Naive thymus-derived CD4-positive, alpha-beta T cell (primary cell): Measurements from ENCODE around the gene ANKS6. TPM values are rescaled to one million over a fixed set of nuclear protein-coding genes. Genes with fewer than 3 reads are reported as not detected.
A peak's percentile ranks its signal among the peaks of the same experiment; 100 is the strongest.

ENCODE experiments used
- ATAC-seq: fragments of 150-1000 bp; cut with Tn5 transposase; 2 replicates; pipeline ENCODE4 v1.10.0; 2021; ENCODE audit warnings: mild to moderate bottlenecking, moderate library complexity
- CTCF ChIA-PET: fragments of 350-600 bp; sonication (Branson Sonifier 250); formaldehyde crosslinking; loops from one replicate; lab custom pipeline; 2021; ENCODE audit warnings: antibody characterized with exemption; lab: Charles Lee
- POLR2A ChIA-PET: fragments of 350-600 bp; sonication (Branson Sonifier 250); formaldehyde crosslinking; loops from one replicate; lab custom pipeline; 2021; ENCODE audit warnings: antibody characterized with exemption, inconsistent platforms; lab: Charles Lee
- DNase-seq, 9 donors: peaks; one replicate each; pipeline versions ENCODE4 v3.0.0 to v3.0.0-alpha.2; 2020 to 2022; ENCODE audit warnings: mixed read lengths in 1 of 9
- H3K27ac ChIP-seq: one replicate; pipeline ENCODE4 v1.7.0; 2013; ENCODE audit warnings: mild to moderate bottlenecking, low read depth, low read length, moderate library complexity
- H3K27me3 ChIP-seq, 2 donors: one replicate each; pipeline ENCODE4 v1.7.0; 2013; ENCODE audit warnings: low read length in 2 of 2, mild to moderate bottlenecking in 2 of 2, moderate library complexity in 2 of 2; ENCODE audit not compliant: control insufficient read depth in 2 of 2, insufficient read depth in 2 of 2
- H3K36me3 ChIP-seq, 3 experiments: 1 replicate in 2 of 3; 2 replicates in 1 of 3; pipeline ENCODE4 v1.7.0; 2013; ENCODE audit warnings: low read length in 3 of 3, mild to moderate bottlenecking in 3 of 3, moderate library complexity in 1 of 3; ENCODE audit not compliant: insufficient read depth in 3 of 3, control insufficient read depth in 2 of 3
- H3K4me1 ChIP-seq, 2 donors: one replicate each; pipeline ENCODE4 v1.7.0; 2013; ENCODE audit warnings: low read length in 2 of 2, mild to moderate bottlenecking in 2 of 2, moderate library complexity in 1 of 2; ENCODE audit not compliant: control insufficient read depth in 2 of 2, insufficient read depth in 2 of 2
- H3K4me3 ChIP-seq: 2 replicates; pipeline ENCODE4 v1.7.0; 2013; ENCODE audit warnings: mild to moderate bottlenecking, low read length
- H3K9me3 ChIP-seq, 3 experiments: 1 replicate in 2 of 3; 2 replicates in 1 of 3; pipeline ENCODE4 v1.7.0; 2013; ENCODE audit warnings: low read length in 3 of 3; ENCODE audit not compliant: control insufficient read depth in 2 of 3
- H3K27ac Mint-ChIP-seq, 9 donors: one replicate each; pipeline ENCODE4 v1.8.0; 2020 to 2022; ENCODE audit warnings: mixed read lengths in 9 of 9, mild to moderate bottlenecking in 8 of 9, moderate library complexity in 5 of 9, inconsistent platforms in 2 of 9
- H3K27me3 Mint-ChIP-seq, 5 donors: one replicate each; pipeline ENCODE4 v1.8.0; 2021 to 2022; ENCODE audit warnings: mixed read lengths in 5 of 5, mild to moderate bottlenecking in 1 of 5
- H3K36me3 Mint-ChIP-seq, 5 donors: one replicate each; pipeline ENCODE4 v1.8.0; 2020 to 2022; ENCODE audit warnings: mixed read lengths in 5 of 5, mild to moderate bottlenecking in 3 of 5, inconsistent platforms in 1 of 5
- H3K4me1 Mint-ChIP-seq, 7 donors: one replicate each; pipeline ENCODE4 v1.8.0; 2020 to 2022; ENCODE audit warnings: mixed read lengths in 7 of 7, mild to moderate bottlenecking in 3 of 7, inconsistent platforms in 1 of 7
- H3K4me3 Mint-ChIP-seq, 10 donors: one replicate each; pipeline ENCODE4 v1.8.0; 2020 to 2022; ENCODE audit warnings: mild to moderate bottlenecking in 10 of 10, mixed read lengths in 10 of 10, moderate library complexity in 6 of 10, inconsistent platforms in 2 of 10
- H3K9me3 Mint-ChIP-seq, 11 donors: one replicate each; pipeline ENCODE4 v1.8.0; 2020 to 2022; ENCODE audit warnings: mixed read lengths in 11 of 11, mild to moderate bottlenecking in 4 of 11, inconsistent platforms in 1 of 11, moderate library complexity in 1 of 11
- intact Hi-C, 2 donors: fragments of 100-400 bp; cut with micrococcal nuclease; formaldehyde crosslinking; loops; one replicate each; pipeline ENCODE4 v1.15.1; 2023
- polyA plus RNA-seq, 2 donors: library from polyadenylated mRNA; unstranded; fragments of 300-500 nt; fragmentation: Illumina TruSeq; gene quantifications; one replicate each; pipeline ENCODE4 v1.2.3, GENCODE V29; 2021
- total RNA-seq, 6 experiments: library from RNA in 5 of 6; stranded (reverse) in 5 of 6; gene quantifications; 1 replicate in 5 of 6; 2 replicates in 1 of 6; pipeline ENCODE4 v1.2.3 and lab custom pipeline; 2021 to 2026

The ANKS6 gene
- total and polyA plus RNA-seq, 7 experiments from 2014 or later: 5.0 to 18.4 (median 12.2) TPM

GRCh38 chr9:98706651-98707165 is 89.6 kb downstream of the ANKS6 start:
- H3K27ac Mint-ChIP-seq: no peak overlapping the region

GRCh38 chr9:98702835-98703380 is 93.4 kb downstream of the ANKS6 start:
- H3K27ac Mint-ChIP-seq: no peak overlapping the region
- H3K4me3 Mint-ChIP-seq: no peak overlapping the region
- peaks cover 0 to 8% (median 5%) of the 10 kb centered on the region in 7 donors for H3K4me1 Mint-ChIP-seq
- no peak overlapping the region for H3K4me3 ChIP-seq
- intact Hi-C loops: no loop called here
- CTCF ChIA-PET: no interaction called here
- peaks cover 0 to 4% (median 0%) of the 10 kb centered on the region in 5 donors for H3K36me3 Mint-ChIP-seq
- POLR2A ChIA-PET: no interaction called here
- no peaks in the 10 kb centered on the region for H3K27me3 ChIP-seq
- H3K36me3 ChIP-seq: no peaks in the 10 kb centered on the region
- H3K27ac ChIP-seq: no peak overlapping the region
- H3K9me3 ChIP-seq: peaks cover 0 to 3% (median 0%) of the 10 kb centered on the region in 3 experiments
- H3K9me3 Mint-ChIP-seq: peaks cover 0 to 8% (median 0%) of the 10 kb centered on the region in 11 donors
- peaks cover 39 to 73% (median 49%) of the 10 kb centered on the region in 5 donors for H3K27me3 Mint-ChIP-seq
- DNase-seq (no peak), ATAC-seq (no peak)
- H3K4me1 ChIP-seq: no peaks in the 10 kb centered on the region

More at GRCh38 chr9:98706651-98707165, 89.6 kb downstream of the ANKS6 start:
- ChIA-PET CTCF (no interaction called here), POLR2A (no interaction called here)
- peaks cover 59 to 68% (median 62%) of the 10 kb centered on the region in 5 donors for H3K27me3 Mint-ChIP-seq
- Histone ChIP-seq H3K9me3 (no peaks in the 10 kb centered on the region), H3K36me3 (no peaks in the 10 kb centered on the region), H3K4me3 (no peak overlapping the region), H3K4me1 (no peaks in the 10 kb centered on the region), H3K27me3 (no peaks in the 10 kb centered on the region), H3K27ac (no peak overlapping the region)
- H3K36me3 Mint-ChIP-seq: no peaks in the 10 kb centered on the region
- peaks cover 0 to 15% (median 5%) of the 10 kb centered on the region in 7 donors for H3K4me1 Mint-ChIP-seq
- peak overlapping the region in 6 of 10 donors; percentile 2 to 56 (median 26) for H3K4me3 Mint-ChIP-seq
- intact Hi-C loops: no loop called here
- no peak for ATAC-seq
- peaks cover 0 to 8% (median 0%) of the 10 kb centered on the region in 11 donors for H3K9me3 Mint-ChIP-seq
- no peak for DNase-seq

GRCh38 chr9:98702340-98702739 is 94.0 kb downstream of the ANKS6 start:
- Histone ChIP-seq H3K27ac (no peak overlapping the region), H3K9me3 (peaks cover 0 to 3% (median 0%) of the 10 kb centered on the region in 3 experiments), H3K4me1 (no peaks in the 10 kb centered on the region), H3K27me3 (no peaks in the 10 kb centered on the region), H3K36me3 (no peaks in the 10 kb centered on the region), H3K4me3 (no peak overlapping the region)
- POLR2A ChIA-PET: no interaction called here
- peaks cover 39 to 77% (median 49%) of the 10 kb centered on the region in 5 donors for H3K27me3 Mint-ChIP-seq
- no peak overlapping the region for H3K4me3 Mint-ChIP-seq
- peaks cover 0 to 8% (median 5%) of the 10 kb centered on the region in 7 donors for H3K4me1 Mint-ChIP-seq
- H3K9me3 Mint-ChIP-seq: peaks cover 0 to 8% (median 0%) of the 10 kb centered on the region in 11 donors
- ATAC-seq (no peak), DNase-seq (no peak)
- peaks cover 0 to 4% (median 0%) of the 10 kb centered on the region in 5 donors for H3K36me3 Mint-ChIP-seq
- peak overlapping the region in 1 of 9 donors; percentile 51 for H3K27ac Mint-ChIP-seq
- CTCF ChIA-PET: interaction anchor here (0.7 kb wide), 1 partner anchor 35 kb away, joined by 3 read pairs; no protein-coding TSS in a partner anchor
- intact Hi-C loops: no loop called here

GRCh38 chr9:98701576-98701975 is 94.8 kb downstream of the ANKS6 start:
- POLR2A ChIA-PET: no interaction called here
- H3K4me3 Mint-ChIP-seq: no peak overlapping the region
- peaks cover 0 to 3% (median 0%) of the 10 kb centered on the region in 3 experiments for H3K9me3 ChIP-seq
- H3K9me3 Mint-ChIP-seq: peaks cover 0 to 8% (median 0%) of the 10 kb centered on the region in 11 donors
- no peaks in the 10 kb centered on the region for H3K4me1 ChIP-seq
- no peak overlapping the region for H3K27ac Mint-ChIP-seq
- no peaks in the 10 kb centered on the region for H3K36me3 ChIP-seq
- intact Hi-C loops: no loop called here
- peaks cover 0 to 4% (median 1%) of the 10 kb centered on the region in 7 donors for H3K4me1 Mint-ChIP-seq
- no peaks in the 10 kb centered on the region for H3K27me3 ChIP-seq
- H3K27ac ChIP-seq: no peak overlapping the region
- H3K27me3 Mint-ChIP-seq: peaks cover 33 to 73% (median 44%) of the 10 kb centered on the region in 5 donors
- H3K4me3 ChIP-seq: no peak overlapping the region
- DNase-seq (no peak), ATAC-seq (no peak)
- peaks cover 0 to 4% (median 0%) of the 10 kb centered on the region in 5 donors for H3K36me3 Mint-ChIP-seq
- CTCF ChIA-PET: no interaction called here

- Histone ChIP-seq H3K4me3 (no peak overlapping the region), H3K27ac (no peak overlapping the region), H3K4me1 (no peaks in the 10 kb centered on the region), H3K27me3 (no peaks in the 10 kb centered on the region), H3K9me3 (peaks cover 0 to 3% (median 0%) of the 10 kb centered on the region in 3 experiments), H3K36me3 (no peaks in the 10 kb centered on the region)
- no peak overlapping the region for H3K27ac Mint-ChIP-seq
- DNase-seq (no peak), ATAC-seq (no peak)
- peaks cover 0 to 4% (median 0%) of the 10 kb centered on the region in 5 donors for H3K36me3 Mint-ChIP-seq
- peaks cover 0 to 8% (median 0%) of the 10 kb centered on the region in 11 donors for H3K9me3 Mint-ChIP-seq
- no peaks in the 10 kb centered on the region for H3K4me1 Mint-ChIP-seq
- ChIA-PET POLR2A (no interaction called here), CTCF (no interaction called here)
- H3K4me3 Mint-ChIP-seq: no peak overlapping the region
- intact Hi-C loops: no loop called here
- peaks cover 28 to 73% (median 41%) of the 10 kb centered on the region in 5 donors for H3K27me3 Mint-ChIP-seq
These were observed 95.6 kb downstream of the ANKS6 start for GRCh38 chr9:98700801-98701200.

GRCh38 chr9:98698856-98699255 is 97.5 kb downstream of the ANKS6 start:
- Mint-ChIP-seq H3K27ac (no peak overlapping the region), H3K4me3 (no peak overlapping the region), H3K27me3 (peaks cover 11 to 67% (median 35%) of the 10 kb centered on the region in 5 donors), H3K36me3 (peaks cover 0 to 4% (median 0%) of the 10 kb centered on the region in 5 donors), H3K9me3 (peaks cover 0 to 8% (median 0%) of the 10 kb centered on the region in 11 donors), H3K4me1 (no peaks in the 10 kb centered on the region)
- Histone ChIP-seq H3K36me3 (no peaks in the 10 kb centered on the region), H3K4me3 (no peak overlapping the region), H3K9me3 (peaks cover 0 to 3% (median 0%) of the 10 kb centered on the region in 3 experiments), H3K27ac (no peak overlapping the region), H3K4me1 (no peaks in the 10 kb centered on the region), H3K27me3 (no peaks in the 10 kb centered on the region)
- intact Hi-C loops: no loop called here
- CTCF ChIA-PET: interaction anchor here (0.7 kb wide), 1 partner anchor 26 kb away, joined by 3 read pairs; no protein-coding TSS in a partner anchor
- no peak for ATAC-seq
- POLR2A ChIA-PET: no interaction called here
- DNase-seq: no peak
